LoVo (cell line): ENCODE measurements around the gene ZNF79.

Experiments used
- DNase-seq: peaks from one replicate; pipeline ENCODE4 v3.0.0-alpha.2; 2016; ENCODE audit warnings: low spot score

Gene ZNF79

DNA sequence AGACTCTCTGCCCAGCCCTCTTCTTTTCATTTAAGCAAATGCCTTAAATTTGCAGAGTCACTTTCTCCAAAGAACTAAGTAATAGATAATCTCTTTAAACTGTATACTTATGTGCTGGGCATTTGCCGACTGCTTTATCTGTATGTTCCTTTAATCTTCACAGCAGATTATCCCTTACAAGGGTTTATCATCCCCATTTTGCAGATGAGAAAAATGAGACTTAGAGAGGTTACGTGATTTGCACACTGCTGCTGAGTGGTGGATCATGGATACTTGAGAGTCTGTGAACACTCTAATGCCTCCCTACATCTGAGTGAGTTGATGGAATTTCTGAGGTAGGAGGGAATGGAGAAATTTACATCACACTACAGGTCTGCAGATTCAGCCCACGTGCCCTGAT, 4.2 kb downstream of the ZNF79 start:
- no peak for DNase-seq

DNA sequence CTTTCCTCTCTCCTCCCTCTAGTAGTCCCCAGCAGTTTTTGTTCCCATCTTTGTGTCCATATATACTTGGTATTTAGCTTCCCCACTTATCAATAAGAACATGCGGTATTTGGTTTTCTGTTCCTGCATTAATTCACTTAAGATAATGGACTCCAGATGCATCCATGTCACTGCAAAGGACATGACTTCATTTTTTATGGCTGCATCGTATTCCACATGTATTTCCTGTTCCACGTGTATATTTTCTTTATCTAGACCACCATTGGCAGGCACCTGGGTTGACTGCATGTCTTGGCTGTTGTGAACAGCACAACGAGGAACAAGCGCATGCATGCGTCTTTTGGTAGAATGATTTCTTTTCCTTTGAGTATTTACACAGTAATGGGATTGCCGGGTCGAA, 6.2 kb downstream of the ZNF79 start:
- no peak for DNase-seq

DNA sequence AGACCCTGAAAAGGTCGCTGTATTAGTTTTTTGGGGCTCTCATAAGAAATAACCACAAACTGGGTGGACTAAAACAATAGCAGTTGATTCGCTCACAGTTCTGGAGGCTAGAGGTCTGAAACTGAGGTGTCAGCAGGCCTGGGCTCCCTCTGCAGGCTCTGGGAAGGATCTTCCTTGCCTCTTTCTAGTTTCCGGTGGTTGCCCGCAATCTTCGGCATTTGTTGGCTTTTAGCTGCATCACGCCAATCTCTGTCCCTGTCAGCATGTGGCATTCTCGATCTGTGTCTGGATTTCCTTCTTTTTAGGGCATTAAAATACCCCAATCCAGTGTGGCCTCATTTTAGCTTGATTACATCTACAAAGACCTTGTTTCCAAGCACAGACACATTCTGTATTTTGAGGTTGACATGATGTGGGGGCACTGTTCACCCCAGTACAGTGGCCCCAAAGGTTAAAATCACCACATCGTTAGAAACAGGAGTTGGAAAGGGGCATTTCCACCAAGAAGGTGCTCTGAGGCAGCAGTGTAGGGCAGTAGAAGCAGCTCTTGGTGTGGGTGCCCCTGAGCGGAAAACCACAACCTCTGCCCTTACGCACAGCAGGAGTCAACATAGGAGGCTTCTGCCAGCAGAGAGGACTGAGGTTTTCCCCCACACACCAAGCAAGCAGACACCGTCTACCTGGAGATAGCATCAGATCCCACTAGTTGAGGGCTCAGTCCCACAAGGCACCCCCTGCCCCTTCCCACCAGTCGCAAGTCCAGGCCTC, 13.5 kb downstream of the ZNF79 start:
- DNase-seq: no peak

DNA sequence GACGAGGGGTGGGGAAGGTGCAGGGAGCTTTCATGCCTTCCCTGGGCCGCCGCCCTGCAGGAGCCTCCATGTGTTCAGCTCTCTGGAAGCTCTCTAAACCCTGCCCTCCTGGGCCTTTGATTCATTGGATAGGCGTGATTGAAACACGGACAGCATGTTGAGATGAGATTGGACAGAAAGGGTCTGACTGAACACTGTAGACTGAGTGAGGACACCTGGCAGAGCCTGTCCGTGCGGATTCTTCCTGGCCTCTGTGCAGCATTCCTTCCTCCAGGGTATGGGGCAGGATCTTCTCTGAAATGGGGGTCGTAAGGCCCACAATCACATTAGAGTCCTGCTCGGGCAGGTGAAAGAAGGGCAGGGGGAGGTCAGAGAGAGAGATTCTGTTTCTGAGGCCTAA, 14.2 kb downstream of the ZNF79 start:
- DNase-seq: no peak

DNA sequence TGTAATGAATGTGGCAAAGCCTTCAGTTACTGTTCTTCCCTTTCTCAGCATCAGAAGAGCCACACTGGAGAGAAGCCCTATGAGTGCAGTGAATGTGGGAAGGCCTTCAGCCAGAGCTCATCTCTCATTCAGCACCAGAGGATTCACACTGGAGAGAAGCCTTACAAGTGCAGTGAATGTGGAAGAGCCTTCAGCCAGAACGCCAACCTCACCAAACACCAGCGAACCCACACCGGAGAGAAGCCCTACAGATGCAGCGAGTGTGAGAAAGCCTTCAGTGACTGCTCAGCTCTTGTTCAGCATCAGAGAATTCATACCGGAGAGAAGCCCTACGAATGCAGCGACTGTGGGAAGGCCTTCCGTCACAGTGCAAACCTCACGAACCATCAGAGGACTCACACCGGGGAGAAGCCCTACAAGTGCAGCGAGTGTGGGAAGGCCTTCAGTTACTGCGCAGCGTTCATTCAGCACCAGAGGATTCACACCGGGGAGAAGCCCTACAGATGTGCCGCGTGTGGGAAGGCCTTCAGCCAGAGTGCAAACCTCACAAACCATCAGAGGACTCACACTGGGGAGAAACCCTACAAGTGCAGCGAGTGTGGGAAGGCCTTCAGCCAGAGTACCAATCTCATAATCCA, 20.2 kb downstream of the ZNF79 start:
- DNase-seq: no peak

DNA sequence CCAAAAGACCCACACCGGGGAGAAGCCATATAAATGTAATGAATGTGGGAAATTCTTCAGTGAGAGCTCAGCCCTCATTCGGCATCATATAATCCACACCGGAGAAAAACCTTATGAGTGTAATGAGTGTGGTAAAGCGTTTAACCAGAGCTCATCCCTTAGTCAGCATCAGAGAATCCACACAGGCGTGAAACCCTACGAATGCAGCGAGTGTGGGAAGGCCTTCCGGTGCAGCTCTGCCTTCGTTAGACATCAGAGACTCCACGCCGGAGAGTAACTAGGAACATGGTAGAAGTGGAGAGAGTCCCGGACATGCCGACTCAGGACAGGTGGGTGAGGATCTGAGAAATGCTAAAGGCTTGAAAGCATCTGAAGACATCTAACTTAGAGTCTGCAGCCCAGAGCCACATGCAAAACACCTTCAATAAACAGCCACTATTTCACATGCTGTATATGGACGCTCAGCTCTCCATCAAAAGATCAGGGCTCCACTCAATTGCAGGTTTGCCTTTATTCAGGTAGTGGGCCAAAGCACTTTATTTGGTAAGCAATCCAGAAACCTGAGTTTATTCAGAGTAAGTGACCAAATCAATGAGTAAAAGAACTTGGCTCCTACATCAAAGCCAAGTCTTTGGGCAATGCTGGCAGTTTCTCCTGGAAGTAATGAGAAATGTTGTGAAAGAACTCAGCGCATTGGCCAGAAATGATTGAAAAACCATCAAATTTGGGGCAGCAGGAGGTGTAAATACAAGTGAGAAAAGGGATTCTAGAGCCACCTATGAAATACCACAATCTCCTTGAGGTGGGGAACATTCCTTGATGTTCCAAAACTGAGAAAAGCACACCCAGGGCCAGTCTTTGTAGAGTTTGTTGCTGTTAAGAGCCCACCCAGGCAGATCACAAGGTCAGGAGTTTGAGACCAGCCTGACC, 21.0 kb downstream of the ZNF79 start:
- DNase-seq: no peak

DNA sequence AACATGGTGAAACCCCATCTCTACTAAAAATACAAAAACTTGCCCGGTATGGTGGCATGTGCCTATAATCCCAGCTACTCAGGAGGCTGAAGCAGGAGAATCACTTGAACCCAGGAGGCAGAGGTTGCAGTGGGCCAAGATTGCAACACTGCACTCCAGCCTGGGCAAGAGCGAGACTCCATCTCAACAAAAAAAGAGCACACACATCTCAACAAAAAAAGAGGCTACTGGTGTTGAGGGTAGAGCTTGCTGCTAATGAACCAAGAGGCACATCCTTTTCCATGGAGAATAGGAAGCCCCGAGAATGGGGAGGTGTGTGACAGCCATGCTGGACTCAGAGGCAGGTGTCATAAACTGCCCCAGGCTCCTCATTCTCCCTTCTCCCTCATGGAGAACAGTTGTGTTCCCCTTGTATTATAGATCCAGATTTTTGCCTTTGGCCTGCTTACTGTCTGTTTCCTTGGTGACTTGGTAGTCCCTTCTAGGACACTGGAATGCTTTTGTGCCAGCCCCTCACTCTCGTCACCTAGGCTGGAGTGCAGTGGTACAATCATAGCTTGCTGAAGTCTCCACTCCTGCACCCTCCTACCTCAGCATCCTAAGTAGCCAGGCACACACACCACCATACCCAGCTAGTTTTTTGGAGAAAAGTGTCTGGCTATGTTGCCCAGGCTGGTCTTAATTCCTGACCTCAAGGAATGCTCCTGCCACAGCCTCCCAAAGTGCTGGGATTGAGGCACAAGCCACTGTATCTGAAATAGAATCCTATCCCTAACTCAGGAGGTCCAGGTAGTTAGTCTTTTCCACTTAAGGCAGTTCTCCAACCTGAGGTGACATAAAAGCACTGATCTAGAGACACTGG, 21.9 kb downstream of the ZNF79 start:
- DNase-seq: no peak

DNA sequence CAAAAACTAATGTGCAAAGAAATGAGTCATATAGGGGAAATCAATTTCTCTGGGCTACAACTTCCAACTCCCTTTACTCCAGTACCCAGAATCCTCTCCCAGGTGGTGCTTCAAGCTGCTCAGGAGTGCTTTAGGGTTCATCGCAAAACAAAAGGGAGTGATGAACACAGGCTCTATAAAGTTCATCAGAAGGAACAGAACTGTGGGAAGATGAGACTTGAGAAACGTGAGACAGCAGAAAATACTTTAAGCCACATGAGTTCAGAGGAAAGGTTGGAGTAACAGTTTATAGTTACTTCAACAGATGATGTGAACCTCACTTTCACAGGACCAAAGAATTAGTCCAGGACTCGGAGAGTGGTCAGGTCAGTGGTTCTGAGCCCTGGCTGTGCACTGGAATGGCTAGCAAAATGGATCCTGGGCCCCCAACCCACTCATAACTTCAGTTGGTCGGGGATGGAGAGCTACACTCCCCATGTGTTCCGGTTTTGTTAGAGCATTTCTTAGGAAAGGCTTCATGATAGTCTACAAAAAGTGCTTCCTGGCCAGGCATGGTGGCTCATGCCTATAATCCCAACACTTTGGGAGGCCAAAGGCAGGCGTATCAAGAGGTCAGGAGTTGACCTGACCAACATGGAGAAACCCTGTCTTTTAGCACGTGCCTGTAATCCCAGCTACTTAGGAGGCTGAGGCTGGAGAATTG, 22.7 kb downstream of the ZNF79 start:
- no peak for DNase-seq

DNA sequence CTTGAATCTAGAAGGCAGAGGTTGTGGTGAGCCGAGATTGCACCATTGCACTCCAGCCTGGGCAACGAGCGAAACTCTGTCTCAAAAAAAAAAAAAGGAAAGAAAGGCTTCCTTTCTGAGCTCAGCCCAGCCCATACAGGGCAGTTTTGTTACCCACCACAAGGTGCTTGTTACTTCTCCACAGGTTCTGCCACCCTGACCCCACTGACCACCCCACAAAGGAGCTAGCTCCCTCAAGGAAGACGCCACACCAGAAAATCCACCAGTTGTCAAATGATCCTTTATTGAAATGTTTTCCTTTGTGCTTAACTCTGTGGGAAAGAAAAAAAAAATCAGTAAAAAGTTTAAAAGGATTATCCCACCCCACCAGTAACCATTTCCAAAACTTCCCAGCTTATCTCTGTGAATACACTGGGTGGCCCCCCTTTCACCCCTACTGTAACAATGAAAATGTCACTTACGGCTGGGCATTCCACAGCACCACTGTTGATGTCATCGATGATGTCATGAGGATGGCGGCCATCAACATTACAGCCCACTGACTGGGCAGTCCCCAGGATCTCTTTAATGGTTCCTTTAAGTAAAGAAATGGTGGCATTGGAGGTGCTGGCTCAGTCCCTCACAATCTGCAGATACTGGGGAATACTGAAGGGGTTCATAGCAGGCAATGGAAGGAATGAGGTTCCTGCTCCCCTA, 23.4 kb downstream of the ZNF79 start:
- DNase-seq: no peak

DNA sequence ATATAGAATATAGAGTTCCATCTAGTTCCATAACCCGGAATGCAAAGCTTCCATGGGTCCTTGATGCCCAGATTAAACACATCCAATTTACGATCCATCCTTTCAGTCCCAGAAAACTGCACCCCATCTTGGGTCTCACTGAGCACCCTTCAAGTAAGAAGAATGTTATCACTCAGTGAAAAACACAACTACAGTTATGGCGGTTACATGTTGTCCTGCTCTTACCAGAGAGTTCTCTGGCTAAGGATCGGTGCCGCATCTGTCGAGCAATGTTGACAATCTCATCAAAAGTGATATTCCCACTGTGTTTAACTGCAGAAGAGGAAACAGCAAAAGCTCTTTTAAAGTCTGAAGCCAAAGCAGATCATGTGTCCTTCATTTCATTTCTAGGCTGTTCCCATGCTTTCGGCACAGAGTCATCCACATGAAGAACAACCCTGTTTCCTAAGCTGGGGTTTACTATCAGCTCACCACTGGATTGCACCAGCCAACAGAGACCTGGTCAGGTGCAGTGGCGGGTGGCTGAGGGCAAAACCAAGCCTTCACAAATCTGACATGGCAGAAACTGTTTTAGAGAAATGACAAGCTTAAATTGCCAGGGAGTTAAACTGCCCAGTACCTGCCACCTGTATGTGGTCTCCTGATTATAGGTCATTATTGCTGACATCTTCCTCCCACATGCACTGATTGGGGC, 24.1 kb downstream of the ZNF79 start:
- no peak for DNase-seq

DNA sequence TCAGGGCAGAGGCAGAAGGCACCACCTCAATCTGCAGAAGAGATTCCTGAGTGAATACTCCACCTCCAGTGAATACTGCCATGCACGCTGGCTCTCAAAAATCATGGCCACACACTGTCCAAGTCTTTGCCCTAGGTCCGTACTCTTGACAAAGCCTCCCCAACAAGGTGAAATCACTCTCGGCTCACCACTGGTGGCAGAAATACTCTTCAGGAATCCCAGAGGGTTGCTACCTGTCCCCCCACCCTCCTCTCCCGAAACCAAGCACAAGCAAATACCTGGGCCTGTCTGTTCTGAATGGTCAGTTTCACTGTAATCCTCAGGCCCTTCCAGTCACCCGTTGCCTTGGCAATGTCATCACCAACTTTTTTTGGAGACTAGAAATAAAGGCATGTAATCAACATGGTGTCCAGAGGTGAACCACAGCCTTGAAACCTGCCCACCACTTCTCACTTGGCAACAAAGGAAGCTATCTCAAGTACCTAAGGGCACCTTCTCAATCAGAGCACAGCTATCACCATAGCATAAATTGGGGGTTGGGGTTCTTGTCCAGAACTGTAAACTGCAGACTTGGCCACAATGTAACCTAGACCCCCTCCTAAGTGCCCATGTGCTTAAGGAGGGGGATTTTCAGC, 25.3 kb downstream of the ZNF79 start:
- no peak for DNase-seq

DNA sequence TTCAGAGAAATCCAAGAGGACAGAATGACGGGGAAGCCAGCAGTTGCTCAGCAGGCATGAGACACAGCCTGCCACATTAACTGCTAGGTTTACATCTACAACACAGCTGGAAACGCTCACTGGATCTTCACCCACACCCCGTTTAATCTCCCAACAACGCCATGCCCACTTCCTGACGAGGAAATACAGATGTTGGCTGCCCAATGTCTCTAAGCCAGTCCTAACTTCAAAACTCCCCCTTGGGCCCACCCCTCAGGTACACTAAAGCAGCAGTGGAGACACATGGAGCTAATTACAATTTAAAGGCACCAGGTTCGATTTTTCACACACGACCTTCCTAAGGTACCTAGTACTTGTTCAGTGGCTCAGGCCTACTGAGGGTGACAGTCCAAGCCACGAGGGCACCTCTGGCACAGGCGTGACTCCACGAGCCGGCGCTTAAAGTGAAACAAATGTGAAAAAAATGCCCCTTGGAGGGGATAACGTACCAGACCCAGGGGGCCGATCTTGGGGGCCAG, 26.1 kb downstream of the ZNF79 start:
- DNase-seq: peak; percentile 5

DNA sequence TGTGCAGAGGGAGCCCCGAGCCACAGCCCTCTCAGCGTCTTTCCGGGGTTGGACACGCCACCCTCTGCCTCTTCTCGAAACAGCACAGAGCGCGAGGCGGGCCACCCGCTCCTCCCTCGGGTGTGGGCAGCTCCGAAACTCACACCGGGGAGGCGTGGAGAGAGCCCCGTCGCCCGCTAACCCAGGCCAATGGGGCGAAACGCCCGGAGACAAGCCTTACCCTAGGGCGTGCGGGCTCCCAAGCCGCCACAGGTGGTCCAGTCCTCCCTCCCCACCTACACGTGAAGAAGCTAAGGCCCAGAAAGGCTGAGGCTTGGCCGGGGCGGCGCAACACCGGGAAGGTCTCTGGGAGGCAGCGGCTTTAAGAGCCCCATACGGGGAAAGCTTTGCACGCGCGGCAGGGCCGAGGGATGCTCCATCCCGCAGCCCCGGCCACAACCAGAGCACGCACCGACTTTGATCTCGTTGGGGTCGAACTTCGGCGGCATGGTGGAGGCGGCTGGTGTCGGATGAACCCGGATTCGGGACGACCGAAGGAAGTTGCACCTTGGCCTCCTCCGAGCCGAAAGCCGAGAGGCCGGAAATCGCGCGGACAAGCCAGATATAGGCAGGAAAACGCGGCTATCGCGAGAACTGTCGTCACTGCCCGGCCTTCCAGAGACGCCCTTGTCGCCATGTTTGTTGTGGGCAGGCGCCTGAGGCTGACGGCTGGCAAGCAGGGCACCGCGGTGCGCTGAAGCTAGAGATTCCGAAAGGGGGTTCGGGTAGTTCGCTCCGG, 26.8 kb downstream of the ZNF79 start, which contains the start of the genes LRSAM1 and RPL12:
LRSAM1 (plus strand) TSS at position 681 of the 778 bp plus-strand sequence. CDS start 3,018 bp downstream, outside the sequence.
RPL12 (minus strand) TSS at position 577 of the 778 bp plus-strand sequence; CDS start at position 488, 89 bp downstream.
- peak; percentile 94 for DNase-seq

DNA sequence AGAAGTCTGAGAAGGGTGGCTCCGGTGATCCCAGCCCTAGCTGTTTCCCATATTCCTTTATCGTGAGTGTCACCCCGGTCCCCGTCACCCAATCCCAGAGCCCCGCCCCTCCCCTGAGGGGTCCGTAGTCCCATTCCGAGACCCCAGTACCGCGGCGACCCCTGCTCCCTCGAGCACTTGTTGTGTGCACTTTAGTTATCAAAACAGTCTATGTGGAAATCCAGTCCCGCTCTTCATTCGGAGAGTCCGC, 27.4 kb downstream of the ZNF79 start:
- no peak for DNase-seq

DNA sequence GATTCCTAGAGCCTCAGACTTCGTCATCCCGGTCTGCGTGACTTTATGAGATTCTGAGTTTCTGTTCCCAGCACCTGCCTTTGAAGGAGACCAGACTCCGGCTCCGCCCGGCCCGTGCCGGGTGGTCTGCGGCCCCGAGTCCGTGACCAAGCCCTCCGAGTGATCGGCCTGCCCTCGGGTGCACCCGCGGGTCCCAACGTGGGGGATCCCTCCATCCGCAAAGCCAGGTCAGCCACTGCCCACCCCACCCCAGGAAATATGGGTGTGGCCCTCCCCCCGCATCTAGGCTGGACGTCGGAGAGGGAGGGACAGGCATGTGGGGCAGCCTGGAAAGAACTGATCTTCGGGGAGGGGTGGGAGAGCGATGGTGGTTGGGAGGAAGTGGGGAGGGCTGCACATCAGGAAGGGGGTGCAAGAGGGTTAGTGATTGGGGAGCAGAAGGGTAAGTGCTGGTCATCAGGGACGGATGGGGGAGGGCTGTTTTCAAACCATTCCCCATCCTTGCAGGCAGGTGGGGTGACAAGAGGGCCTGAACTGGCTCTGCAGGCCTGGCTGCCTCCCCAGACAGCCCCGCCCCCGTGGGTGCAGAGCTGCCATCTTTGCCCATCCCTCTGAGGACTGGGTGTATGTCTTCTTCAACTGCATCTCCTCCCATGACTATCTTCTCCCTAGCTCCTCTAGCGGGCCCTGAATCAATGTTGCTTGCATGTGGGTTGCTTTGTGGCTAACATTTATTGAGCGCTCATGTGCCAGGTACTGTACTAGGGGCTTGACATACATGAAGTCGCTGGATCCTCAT, 27.9 kb downstream of the ZNF79 start:
- peak; percentile 61 for DNase-seq

DNA sequence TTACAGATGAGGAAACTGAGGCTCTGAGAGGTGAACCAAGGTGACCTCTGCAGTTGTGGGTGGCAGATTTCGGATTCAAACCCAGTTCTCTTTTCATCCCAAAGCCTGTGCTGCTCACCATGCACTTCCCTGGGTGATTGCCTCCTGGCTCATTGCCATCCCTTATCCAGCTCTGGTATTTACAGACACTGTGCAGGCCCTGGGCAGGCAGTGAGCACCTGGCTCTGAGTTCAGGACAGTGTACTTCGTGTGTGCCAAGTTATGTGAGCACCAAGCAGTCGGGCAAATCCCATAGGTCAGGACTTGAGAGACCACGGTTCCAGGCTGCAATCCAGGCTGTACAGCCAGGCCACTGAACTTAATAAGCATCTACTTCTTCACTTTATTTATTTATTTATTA, 28.5 kb downstream of the ZNF79 start:
- peak; percentile 36 for DNase-seq

DNA sequence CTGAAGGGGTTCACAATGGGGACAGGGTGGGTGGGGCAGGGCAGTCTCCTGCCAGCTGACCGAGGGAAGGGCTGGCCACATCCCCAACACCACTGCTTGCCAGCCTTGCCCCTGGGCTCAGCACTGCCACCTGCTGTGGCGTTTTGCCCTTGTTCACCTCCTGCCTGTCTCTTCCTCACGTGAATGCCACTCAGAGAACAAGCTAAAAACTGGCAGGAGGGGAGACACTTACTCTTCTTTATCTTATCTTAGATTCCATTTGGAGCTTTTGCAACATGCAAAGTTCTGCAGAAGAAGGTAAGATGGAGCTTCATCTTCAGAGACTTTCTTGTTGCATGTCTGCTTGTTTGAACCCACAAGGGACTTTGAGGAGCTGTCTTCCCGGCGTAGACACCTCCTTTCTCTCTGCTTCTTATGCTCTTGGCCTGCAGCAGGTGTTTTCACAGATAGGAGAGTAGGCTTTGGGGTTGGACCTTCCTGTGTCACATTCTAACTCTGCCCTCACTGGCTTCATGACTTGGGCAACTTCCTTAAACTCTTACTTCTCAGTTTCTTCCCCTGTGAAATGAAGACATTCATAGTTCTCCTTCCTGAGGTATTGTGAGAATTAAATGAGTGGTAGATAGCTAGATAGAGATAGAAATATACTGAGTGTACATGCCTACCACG, 31.3 kb downstream of the ZNF79 start:
- no peak for DNase-seq
